ENCODE measurements around the gene APOL3.

APOL3 gene

GRCh38 chr22:36136988-36137387 lies 23.6 kb downstream of the APOL3 start:
- Histone ChIP-seq H3K4me1 (ENCODE audit: control insufficient read depth, insufficient read depth, low read length) (peaks cover 8% of the 10 kb centered on the region), H3K9me3 (ENCODE audit: control insufficient read depth, low read length) (no peaks in the 10 kb centered on the region), H3K36me3 (ENCODE audit: control insufficient read depth, insufficient read depth, low read length) (no peaks in the 10 kb centered on the region), H3K4me3 (ENCODE audit: insufficient read depth, low read depth, low read length) (no peak overlapping the region), H3K27ac (ENCODE audit: insufficient read depth, low read depth, low read length, poor library complexity, severe bottlenecking) (no peak overlapping the region), H3K27me3 (ENCODE audit: control insufficient read depth, insufficient read depth, low read length, poor library complexity, severe bottlenecking) (no peaks in the 10 kb centered on the region)
- 89 to 96% methylated on average over 2 of the region's 2 CpGs for WGBS, 2 experiments

- peaks cover 9% of the 10 kb centered on the region for H3K4me1 ChIP-seq (ENCODE audit: control insufficient read depth, insufficient read depth, low read length)
- no peaks in the 10 kb centered on the region for H3K36me3 ChIP-seq (ENCODE audit: control insufficient read depth, insufficient read depth, low read length)
- no peak overlapping the region for H3K4me3 ChIP-seq (ENCODE audit: insufficient read depth, low read depth, low read length)
- no peaks in the 10 kb centered on the region for H3K9me3 ChIP-seq (ENCODE audit: control insufficient read depth, low read length)
- WGBS, 2 experiments, result 88 to 92% methylated on average over 5 of the region's 5 CpGs
- no peak overlapping the region for H3K27ac ChIP-seq (ENCODE audit: insufficient read depth, low read depth, low read length, poor library complexity, severe bottlenecking)
- no peaks in the 10 kb centered on the region for H3K27me3 ChIP-seq (ENCODE audit: control insufficient read depth, insufficient read depth, low read length, poor library complexity, severe bottlenecking)
Measured at GRCh38 chr22:36136475-36136874, 24.1 kb downstream of the APOL3 start.

GRCh38 chr22:36135306-36135980 lies 25.1 kb downstream of the APOL3 start:
- Histone ChIP-seq H3K27ac (ENCODE audit: insufficient read depth, low read depth, low read length, poor library complexity, severe bottlenecking) (no peak overlapping the region), H3K36me3 (ENCODE audit: control insufficient read depth, insufficient read depth, low read length) (no peaks in the 10 kb centered on the region), H3K4me3 (ENCODE audit: insufficient read depth, low read depth, low read length) (no peak overlapping the region), H3K9me3 (ENCODE audit: control insufficient read depth, low read length) (no peaks in the 10 kb centered on the region), H3K27me3 (ENCODE audit: control insufficient read depth, insufficient read depth, low read length, poor library complexity, severe bottlenecking) (no peaks in the 10 kb centered on the region), H3K4me1 (ENCODE audit: control insufficient read depth, insufficient read depth, low read length) (peaks cover 9% of the 10 kb centered on the region)
- 83 to 86% methylated on average over 16 of the region's 16 CpGs for WGBS, 2 experiments

- no peak overlapping the region for H3K27ac ChIP-seq (ENCODE audit: insufficient read depth, low read depth, low read length, poor library complexity, severe bottlenecking)
Measured at GRCh38 chr22:36134182-36134581, 26.4 kb downstream of the APOL3 start.

GRCh38 chr22:36131907-36132306 lies 28.6 kb downstream of the APOL3 start:
- no peaks in the 10 kb centered on the region for H3K36me3 ChIP-seq (ENCODE audit: control insufficient read depth, insufficient read depth, low read length)
- peaks cover 9% of the 10 kb centered on the region for H3K4me1 ChIP-seq (ENCODE audit: control insufficient read depth, insufficient read depth, low read length)
- WGBS, 2 experiments, result 76% methylated on average over 10 of the region's 10 CpGs
- H3K4me3 ChIP-seq (ENCODE audit: insufficient read depth, low read depth, low read length), result no peak overlapping the region
- no peak overlapping the region for H3K27ac ChIP-seq (ENCODE audit: insufficient read depth, low read depth, low read length, poor library complexity, severe bottlenecking)
- H3K9me3 ChIP-seq (ENCODE audit: control insufficient read depth, low read length), result no peaks in the 10 kb centered on the region
- H3K27me3 ChIP-seq (ENCODE audit: control insufficient read depth, insufficient read depth, low read length, poor library complexity, severe bottlenecking), result peaks cover 2% of the 10 kb centered on the region

More at GRCh38 chr22:36134182-36134581, 26.4 kb downstream of the APOL3 start:
- 77 to 82% methylated on average over 8 of the region's 8 CpGs for WGBS, 2 experiments
- no peak overlapping the region for H3K4me3 ChIP-seq (ENCODE audit: insufficient read depth, low read depth, low read length)
- no peaks in the 10 kb centered on the region for H3K36me3 ChIP-seq (ENCODE audit: control insufficient read depth, insufficient read depth, low read length)
- no peaks in the 10 kb centered on the region for H3K27me3 ChIP-seq (ENCODE audit: control insufficient read depth, insufficient read depth, low read length, poor library complexity, severe bottlenecking)
- peaks cover 9% of the 10 kb centered on the region for H3K4me1 ChIP-seq (ENCODE audit: control insufficient read depth, insufficient read depth, low read length)
- no peaks in the 10 kb centered on the region for H3K9me3 ChIP-seq (ENCODE audit: control insufficient read depth, low read length)

- Histone ChIP-seq H3K36me3 (ENCODE audit: control insufficient read depth, insufficient read depth, low read length) (no peaks in the 10 kb centered on the region), H3K4me3 (ENCODE audit: insufficient read depth, low read depth, low read length) (no peak overlapping the region), H3K27ac (ENCODE audit: insufficient read depth, low read depth, low read length, poor library complexity, severe bottlenecking) (no peak overlapping the region), H3K4me1 (ENCODE audit: control insufficient read depth, insufficient read depth, low read length) (peaks cover 9% of the 10 kb centered on the region), H3K27me3 (ENCODE audit: control insufficient read depth, insufficient read depth, low read length, poor library complexity, severe bottlenecking) (peaks cover 19% of the 10 kb centered on the region), H3K9me3 (ENCODE audit: control insufficient read depth, low read length) (no peaks in the 10 kb centered on the region)
- WGBS, 2 experiments, result 85 to 90% methylated on average over 14 of the region's 14 CpGs
Measured at GRCh38 chr22:36129486-36130388, 30.8 kb downstream of the APOL3 start.

- Histone ChIP-seq H3K4me3 (ENCODE audit: insufficient read depth, low read depth, low read length) (no peak overlapping the region), H3K9me3 (ENCODE audit: control insufficient read depth, low read length) (no peaks in the 10 kb centered on the region), H3K27me3 (ENCODE audit: control insufficient read depth, insufficient read depth, low read length, poor library complexity, severe bottlenecking) (peaks cover 26% of the 10 kb centered on the region), H3K4me1 (ENCODE audit: control insufficient read depth, insufficient read depth, low read length) (peaks cover 9% of the 10 kb centered on the region), H3K36me3 (ENCODE audit: control insufficient read depth, insufficient read depth, low read length) (no peaks in the 10 kb centered on the region), H3K27ac (ENCODE audit: insufficient read depth, low read depth, low read length, poor library complexity, severe bottlenecking) (no peak overlapping the region)
- WGBS, 2 experiments, result 88 to 93% methylated on average over 9 of the region's 9 CpGs
Measured at GRCh38 chr22:36129071-36129470, 31.5 kb downstream of the APOL3 start.

GRCh38 chr22:36125994-36126531 lies 34.5 kb downstream of the APOL3 start:
- Histone ChIP-seq H3K9me3 (ENCODE audit: control insufficient read depth, low read length) (no peaks in the 10 kb centered on the region), H3K27me3 (ENCODE audit: control insufficient read depth, insufficient read depth, low read length, poor library complexity, severe bottlenecking) (peaks cover 26% of the 10 kb centered on the region), H3K4me3 (ENCODE audit: insufficient read depth, low read depth, low read length) (no peak overlapping the region), H3K4me1 (ENCODE audit: control insufficient read depth, insufficient read depth, low read length) (no peaks in the 10 kb centered on the region), H3K27ac (ENCODE audit: insufficient read depth, low read depth, low read length, poor library complexity, severe bottlenecking) (no peak overlapping the region), H3K36me3 (ENCODE audit: control insufficient read depth, insufficient read depth, low read length) (no peaks in the 10 kb centered on the region)
- whole genome bisulfite sequencing, 2 experiments, result 68 to 75% methylated on average over 1 of the region's 1 CpG

GRCh38 chr22:36125434-36125833 lies 35.1 kb downstream of the APOL3 start:
- Histone ChIP-seq H3K4me3 (ENCODE audit: insufficient read depth, low read depth, low read length) (no peak overlapping the region), H3K36me3 (ENCODE audit: control insufficient read depth, insufficient read depth, low read length) (no peaks in the 10 kb centered on the region), H3K9me3 (ENCODE audit: control insufficient read depth, low read length) (no peaks in the 10 kb centered on the region), H3K4me1 (ENCODE audit: control insufficient read depth, insufficient read depth, low read length) (no peaks in the 10 kb centered on the region), H3K27ac (ENCODE audit: insufficient read depth, low read depth, low read length, poor library complexity, severe bottlenecking) (no peak overlapping the region), H3K27me3 (ENCODE audit: control insufficient read depth, insufficient read depth, low read length, poor library complexity, severe bottlenecking) (peaks cover 26% of the 10 kb centered on the region)
- 89 to 95% methylated on average over 5 to 6 of the region's 6 CpGs for WGBS, 2 experiments

- WGBS, 2 experiments, result 87 to 91% methylated on average over 11 of the region's 11 CpGs
- no peak overlapping the region for H3K27ac ChIP-seq (ENCODE audit: insufficient read depth, low read depth, low read length, poor library complexity, severe bottlenecking)
Measured at GRCh38 chr22:36124666-36125065, 35.9 kb downstream of the APOL3 start.

More at GRCh38 chr22:36124666-36125065, 35.9 kb downstream of the APOL3 start:
- Histone ChIP-seq H3K36me3 (ENCODE audit: control insufficient read depth, insufficient read depth, low read length) (no peaks in the 10 kb centered on the region), H3K4me1 (ENCODE audit: control insufficient read depth, insufficient read depth, low read length) (no peaks in the 10 kb centered on the region), H3K4me3 (ENCODE audit: insufficient read depth, low read depth, low read length) (no peak overlapping the region), H3K9me3 (ENCODE audit: control insufficient read depth, low read length) (no peaks in the 10 kb centered on the region), H3K27me3 (ENCODE audit: control insufficient read depth, insufficient read depth, low read length, poor library complexity, severe bottlenecking) (peaks cover 26% of the 10 kb centered on the region)
